ENCODE measurements around the gene SYNDIG1L.

The SYNDIG1L gene

DNA sequence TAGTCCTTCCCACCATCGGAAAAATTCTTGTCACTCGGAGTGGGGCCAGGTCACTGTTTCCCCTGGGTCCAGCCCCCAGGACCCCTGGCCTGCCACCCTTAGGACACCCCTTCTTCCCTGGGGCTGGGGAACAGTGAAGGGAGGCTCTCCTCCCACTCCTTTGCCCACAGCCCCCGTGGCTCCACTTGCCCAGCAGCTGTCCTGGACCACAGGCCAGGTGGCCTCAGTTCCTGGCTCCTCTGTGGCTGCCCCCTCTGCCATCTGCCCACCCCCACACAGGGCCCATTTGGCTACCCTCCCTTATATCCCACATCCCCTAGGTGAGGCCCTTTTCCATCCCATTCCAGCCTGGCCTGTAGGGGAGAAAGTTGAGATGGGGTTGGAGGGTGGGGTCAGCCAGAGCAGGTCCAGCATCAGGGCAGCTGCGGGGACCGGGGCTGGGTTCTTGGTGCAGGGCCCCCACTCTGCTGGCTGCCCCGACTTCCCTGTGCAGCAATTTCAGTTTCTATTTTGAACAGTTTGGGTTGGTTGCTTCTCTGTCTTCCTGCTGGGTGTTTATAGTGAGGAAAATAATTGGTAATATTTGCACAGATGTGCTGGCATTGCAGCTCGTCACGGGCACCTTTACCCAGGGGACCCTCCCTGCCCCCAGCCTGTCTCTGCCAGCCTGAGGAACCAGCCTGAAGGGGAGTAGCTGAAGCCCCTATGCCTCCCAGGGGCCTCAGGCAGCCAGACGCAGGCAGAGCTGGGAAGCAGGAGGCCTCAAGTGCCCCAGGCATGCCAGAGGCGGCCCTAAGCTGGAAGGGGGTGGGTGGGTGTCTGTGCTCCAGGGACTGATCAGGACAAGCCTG lies 23.4 kb downstream of the SYNDIG1L start:
- peak; percentile 50 for DNase-seq (ENCODE audit: low spot score)
- in situ Hi-C loops (cut with MboI; ENCODE audit: low sequenced_read_pairs, unreplicated experiment), result no loop called here
- TF ChIP-seq, protein P1, sequence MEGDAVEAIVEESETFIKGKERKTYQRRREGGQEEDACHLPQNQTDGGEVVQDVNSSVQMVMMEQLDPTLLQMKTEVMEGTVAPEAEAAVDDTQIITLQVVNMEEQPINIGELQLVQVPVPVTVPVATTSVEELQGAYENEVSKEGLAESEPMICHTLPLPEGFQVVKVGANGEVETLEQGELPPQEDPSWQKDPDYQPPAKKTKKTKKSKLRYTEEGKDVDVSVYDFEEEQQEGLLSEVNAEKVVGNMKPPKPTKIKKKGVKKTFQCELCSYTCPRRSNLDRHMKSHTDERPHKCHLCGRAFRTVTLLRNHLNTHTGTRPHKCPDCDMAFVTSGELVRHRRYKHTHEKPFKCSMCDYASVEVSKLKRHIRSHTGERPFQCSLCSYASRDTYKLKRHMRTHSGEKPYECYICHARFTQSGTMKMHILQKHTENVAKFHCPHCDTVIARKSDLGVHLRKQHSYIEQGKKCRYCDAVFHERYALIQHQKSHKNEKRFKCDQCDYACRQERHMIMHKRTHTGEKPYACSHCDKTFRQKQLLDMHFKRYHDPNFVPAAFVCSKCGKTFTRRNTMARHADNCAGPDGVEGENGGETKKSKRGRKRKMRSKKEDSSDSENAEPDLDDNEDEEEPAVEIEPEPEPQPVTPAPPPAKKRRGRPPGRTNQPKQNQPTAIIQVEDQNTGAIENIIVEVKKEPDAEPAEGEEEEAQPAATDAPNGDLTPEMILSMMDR (IDR thresholded peaks at IDR 0.05; ENCODE audit: borderline replicate concordance, control extremely low read depth, extremely low read depth, insufficient read depth, missing control alignments), result no peak

DNA sequence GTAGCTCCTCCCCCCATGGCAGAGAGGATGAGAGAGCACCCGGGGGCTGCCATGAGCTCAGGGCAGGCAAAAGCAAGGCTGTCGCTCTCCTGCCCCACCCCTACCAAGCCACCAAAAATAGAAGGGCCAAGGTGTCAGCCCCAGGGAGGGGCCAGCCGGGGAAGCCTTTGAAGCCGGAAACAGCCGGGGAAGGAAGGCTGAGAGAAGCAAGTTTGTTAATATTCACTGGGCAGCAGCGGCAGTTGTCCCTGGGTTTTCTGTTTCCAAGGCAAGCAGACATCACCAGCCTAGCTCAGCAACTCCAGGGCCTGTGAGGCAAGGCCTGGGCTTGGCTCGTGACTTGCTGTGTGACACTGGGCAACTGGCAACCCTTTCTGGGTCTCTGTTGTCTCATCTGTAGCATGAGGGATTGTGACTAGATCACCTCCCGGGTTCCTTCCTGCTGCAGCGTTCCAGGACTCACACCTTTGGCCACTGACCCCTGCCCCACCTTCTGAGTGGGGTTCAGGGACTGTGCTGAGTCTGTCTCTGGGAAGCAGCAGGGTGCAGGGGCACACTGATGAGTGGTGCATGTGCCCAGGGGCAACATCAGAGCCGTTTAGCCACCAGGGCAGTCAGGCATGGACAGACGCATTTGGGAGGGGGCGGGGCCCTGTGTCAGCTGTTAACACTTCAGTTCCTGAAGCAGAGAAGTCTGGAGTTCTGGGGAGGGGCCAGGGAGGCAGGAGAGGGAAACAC lies 24.3 kb downstream of the SYNDIG1L start:
- TF ChIP-seq, protein P1 (IDR thresholded peaks at IDR 0.05; ENCODE audit: borderline replicate concordance, control extremely low read depth, extremely low read depth, insufficient read depth, missing control alignments), result no peak
- in situ Hi-C loops (cut with MboI; ENCODE audit: low sequenced_read_pairs, unreplicated experiment), result no loop called here
- peak; percentile 87 for DNase-seq (ENCODE audit: low spot score)

DNA sequence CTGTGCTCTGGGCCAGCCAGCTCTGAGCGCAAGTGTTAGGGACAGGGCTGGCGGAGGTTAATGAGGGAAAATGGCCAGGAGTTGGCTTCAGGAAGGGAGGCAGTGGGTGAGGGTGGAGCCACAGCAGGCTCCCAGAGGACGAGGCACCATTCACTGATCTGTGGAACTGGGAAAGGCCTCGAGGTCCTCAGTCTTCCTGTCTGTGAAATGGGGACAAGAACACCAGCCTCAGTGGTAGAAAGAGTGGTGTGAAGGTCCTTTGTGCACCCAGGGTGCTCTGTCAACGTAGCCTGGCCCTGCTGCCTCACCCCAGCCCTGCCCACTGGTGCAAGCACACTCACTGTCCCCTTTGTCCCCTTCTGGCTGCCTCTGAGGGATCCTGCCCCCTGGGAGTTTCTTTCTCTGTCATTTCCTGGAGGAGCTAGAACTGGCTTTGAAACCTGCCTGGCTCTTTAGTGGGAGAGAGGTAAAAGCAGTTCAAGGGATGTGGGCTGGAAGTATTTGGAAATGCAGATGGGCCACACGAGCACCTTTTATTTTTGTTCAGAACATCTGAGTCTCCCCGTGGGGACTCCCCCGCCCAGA lies 25.0 kb downstream of the SYNDIG1L start:
- in situ Hi-C loops (cut with MboI; ENCODE audit: low sequenced_read_pairs, unreplicated experiment), result no loop called here
- no peak for DNase-seq (ENCODE audit: low spot score)
- TF ChIP-seq, protein P1 (IDR thresholded peaks at IDR 0.05; ENCODE audit: borderline replicate concordance, control extremely low read depth, extremely low read depth, insufficient read depth, missing control alignments), result no peak

DNA sequence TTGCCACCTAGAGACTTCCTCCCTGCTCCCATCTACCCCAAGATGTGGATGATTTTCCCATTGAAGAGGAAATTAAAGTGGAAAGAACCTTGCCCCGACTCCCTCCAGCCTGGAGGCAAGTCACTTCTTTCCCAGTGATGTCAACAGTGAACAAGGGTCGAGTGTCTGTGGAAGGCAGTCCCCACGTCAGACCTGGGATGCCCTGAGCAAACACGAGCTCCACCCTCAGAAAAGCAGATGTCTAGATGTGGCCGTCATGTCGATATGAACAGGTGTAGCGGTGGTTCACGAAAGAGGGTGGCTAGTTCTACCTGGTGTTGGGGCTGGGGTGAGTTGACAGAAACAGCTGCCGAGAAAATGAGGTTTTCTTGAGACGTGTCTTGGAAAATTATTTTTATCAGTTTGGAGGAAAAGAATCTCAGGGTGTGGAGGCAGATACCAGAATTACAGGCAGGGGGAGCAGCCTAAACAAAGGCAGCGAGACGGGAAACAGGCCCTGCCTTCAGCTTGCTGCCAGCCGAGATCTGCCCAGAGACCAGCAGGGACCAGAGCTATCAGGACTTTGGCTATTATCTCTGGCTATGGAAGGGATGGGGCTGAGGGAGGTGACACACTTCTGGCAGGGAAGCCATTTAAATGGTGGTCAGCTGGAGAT lies 25.9 kb downstream of the SYNDIG1L start:
- DNase-seq (ENCODE audit: low spot score), result no peak
- TF ChIP-seq, protein P1 (IDR thresholded peaks at IDR 0.05; ENCODE audit: borderline replicate concordance, control extremely low read depth, extremely low read depth, insufficient read depth, missing control alignments), result no peak
- in situ Hi-C loops (cut with MboI; ENCODE audit: low sequenced_read_pairs, unreplicated experiment), result no loop called here

DNA sequence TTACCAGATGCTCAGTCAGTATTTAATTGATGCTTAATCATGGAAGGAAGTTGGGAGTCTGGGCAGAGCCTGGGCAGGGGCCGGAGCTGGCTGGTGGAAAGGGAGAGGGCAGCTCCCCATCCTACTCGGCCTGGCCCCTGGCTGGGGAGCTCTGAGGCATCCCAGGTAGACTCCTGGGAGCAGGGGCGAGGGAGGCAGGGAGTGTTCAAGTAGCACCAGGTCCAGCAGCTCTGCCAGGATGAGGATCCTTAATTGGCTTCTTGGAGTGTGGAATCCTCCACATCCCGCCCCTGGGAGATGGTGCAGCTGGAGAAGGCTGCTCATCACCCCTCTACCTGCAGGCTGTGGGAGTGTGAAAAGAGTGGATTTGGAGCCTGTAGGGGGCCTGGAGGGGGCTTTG lies 30.9 kb downstream of the SYNDIG1L start:
- TF ChIP-seq, protein P1 (IDR thresholded peaks at IDR 0.05; ENCODE audit: borderline replicate concordance, control extremely low read depth, extremely low read depth, insufficient read depth, missing control alignments), result no peak
- no peak for DNase-seq (ENCODE audit: low spot score)
- in situ Hi-C loops (cut with MboI; ENCODE audit: low sequenced_read_pairs, unreplicated experiment), result no loop called here

DNA sequence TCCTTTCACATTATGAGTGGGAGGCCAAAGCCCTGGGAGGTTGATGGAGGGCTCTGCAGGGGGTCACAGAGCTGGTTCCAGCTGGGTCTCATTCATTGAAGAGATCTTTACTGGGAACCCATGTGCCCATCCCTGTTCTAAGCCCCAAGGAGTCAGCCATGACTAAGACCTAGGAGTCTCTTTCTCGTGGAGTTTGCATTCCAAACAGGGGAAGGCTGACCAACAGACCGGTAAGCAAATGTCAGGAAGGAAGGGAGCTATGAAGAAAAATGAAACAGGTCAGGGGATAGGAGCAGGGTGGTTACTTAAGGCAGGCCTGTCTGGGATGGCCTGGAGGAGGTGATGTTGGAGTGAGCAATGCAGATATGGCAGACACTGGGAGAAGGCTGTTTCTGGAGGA lies 31.5 kb downstream of the SYNDIG1L start:
- TF ChIP-seq, protein P1 (IDR thresholded peaks at IDR 0.05; ENCODE audit: borderline replicate concordance, control extremely low read depth, extremely low read depth, insufficient read depth, missing control alignments), result no peak
- in situ Hi-C loops (cut with MboI; ENCODE audit: low sequenced_read_pairs, unreplicated experiment), result no loop called here
- no peak for DNase-seq (ENCODE audit: low spot score)

Measured in GM13976 (cell line).